ENCODE data around the gene NMNAT3.

DNA sequence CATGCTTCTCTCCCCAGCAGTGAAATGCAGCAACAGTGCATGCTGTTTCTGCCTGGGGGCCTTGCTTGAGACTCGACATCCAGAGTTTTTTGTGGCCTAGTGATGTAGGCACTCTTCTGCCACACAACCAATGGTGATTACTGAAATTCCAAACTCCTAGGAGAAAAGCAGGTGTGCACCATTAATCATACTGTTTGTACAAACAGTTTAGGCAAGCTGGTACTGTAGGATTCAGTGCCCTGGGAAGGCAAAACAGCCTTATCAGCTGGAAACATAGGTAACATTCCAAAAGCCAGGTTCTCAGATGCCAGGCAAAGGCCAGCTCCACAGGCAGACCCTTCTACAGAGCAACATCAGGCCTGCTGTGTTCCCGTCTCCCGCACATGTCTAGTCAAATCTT lies 120.7 kb downstream of the NMNAT3 start:
- TF ChIP-seq, protein P1, sequence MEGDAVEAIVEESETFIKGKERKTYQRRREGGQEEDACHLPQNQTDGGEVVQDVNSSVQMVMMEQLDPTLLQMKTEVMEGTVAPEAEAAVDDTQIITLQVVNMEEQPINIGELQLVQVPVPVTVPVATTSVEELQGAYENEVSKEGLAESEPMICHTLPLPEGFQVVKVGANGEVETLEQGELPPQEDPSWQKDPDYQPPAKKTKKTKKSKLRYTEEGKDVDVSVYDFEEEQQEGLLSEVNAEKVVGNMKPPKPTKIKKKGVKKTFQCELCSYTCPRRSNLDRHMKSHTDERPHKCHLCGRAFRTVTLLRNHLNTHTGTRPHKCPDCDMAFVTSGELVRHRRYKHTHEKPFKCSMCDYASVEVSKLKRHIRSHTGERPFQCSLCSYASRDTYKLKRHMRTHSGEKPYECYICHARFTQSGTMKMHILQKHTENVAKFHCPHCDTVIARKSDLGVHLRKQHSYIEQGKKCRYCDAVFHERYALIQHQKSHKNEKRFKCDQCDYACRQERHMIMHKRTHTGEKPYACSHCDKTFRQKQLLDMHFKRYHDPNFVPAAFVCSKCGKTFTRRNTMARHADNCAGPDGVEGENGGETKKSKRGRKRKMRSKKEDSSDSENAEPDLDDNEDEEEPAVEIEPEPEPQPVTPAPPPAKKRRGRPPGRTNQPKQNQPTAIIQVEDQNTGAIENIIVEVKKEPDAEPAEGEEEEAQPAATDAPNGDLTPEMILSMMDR (conservative IDR thresholded peaks at IDR 0.05; ENCODE audit: low read length) = no peak
- TF ChIP-seq EZH2phosphoT487 (IDR thresholded peaks at IDR 0.05; ENCODE audit: borderline replicate concordance, low read depth, low read length) = no peak
